CD4-positive, alpha-beta T cell treated with Interleukin-17A for 4 hours (primary cell): Measurements from ENCODE around the gene STIP1.
"Not testable (repeated sequence)": the region's sequence is repeated elsewhere in the genome, so short reads cannot be mapped to it uniquely, and the experiment has no call there.

Experiments
- DNase-seq: peaks from one replicate; pipeline ENCODE4 v3.0.0-alpha.2; 2020; ENCODE audit warnings: mixed read lengths

The STIP1 gene

GRCh38 chr11:64161037-64161436 is 24.9 kb upstream of the STIP1 start:
- DNase-seq = no peak

- not testable (repeated sequence) for DNase-seq
Measured at GRCh38 chr11:64162769-64163168, 23.2 kb upstream of the STIP1 start.

- no peak for DNase-seq
Measured at GRCh38 chr11:64163951-64164350, 22.0 kb upstream of the STIP1 start.

- no peak for DNase-seq
Measured at GRCh38 chr11:64164392-64165312, 21.3 kb upstream of the STIP1 start.

GRCh38 chr11:64165481-64165841 is 20.5 kb upstream of the STIP1 start:
- DNase-seq = peak; percentile 41

- DNase-seq = peak; percentile 88
Measured at GRCh38 chr11:64165842-64166635, 19.9 kb upstream of the STIP1 start, which contains the start of gene MACROD1. MACROD1 (minus strand) TSS chr11:64166113; CDS start chr11:64165994, 119 bp downstream.

- no peak for DNase-seq
Measured at GRCh38 chr11:64170419-64170818, 15.6 kb upstream of the STIP1 start.

- no peak for DNase-seq
Measured at GRCh38 chr11:64173616-64174355, 12.2 kb upstream of the STIP1 start.

GRCh38 chr11:64176751-64177150 is 9.2 kb upstream of the STIP1 start:
- peak; percentile 11 for DNase-seq

- no peak for DNase-seq
Measured at GRCh38 chr11:64178203-64178602, 7.8 kb upstream of the STIP1 start.

- no peak for DNase-seq
Measured at GRCh38 chr11:64178951-64179639, 6.9 kb upstream of the STIP1 start.

- no peak for DNase-seq
Measured at GRCh38 chr11:64180891-64181290, 5.1 kb upstream of the STIP1 start.

- DNase-seq = peak; percentile 55
Measured at GRCh38 chr11:64181506-64182411, 4.2 kb upstream of the STIP1 start.

- no peak for DNase-seq
Measured at GRCh38 chr11:64183890-64184289, 2.1 kb upstream of the STIP1 start.

- DNase-seq = peak; percentile 53
Measured at GRCh38 chr11:64185175-64185692, 737 bp upstream of the STIP1 start.

- DNase-seq = peak; percentile 53
Measured at GRCh38 chr11:64186492-64187165, 658 bp downstream of the STIP1 start.

GRCh38 chr11:64192434-64192833 is 6.5 kb downstream of the STIP1 start:
- DNase-seq = no peak

GRCh38 chr11:64196626-64197025 is 10.7 kb downstream of the STIP1 start:
- no peak for DNase-seq

- no peak for DNase-seq
Measured at GRCh38 chr11:64198511-64198910, 12.5 kb downstream of the STIP1 start.

- no peak for DNase-seq
Measured at GRCh38 chr11:64201543-64201942, 15.6 kb downstream of the STIP1 start.
